GM19463 (cell line): ENCODE results near the gene HDAC1.
"Not testable (repeated sequence)": the region's sequence is repeated elsewhere in the genome, so short reads cannot be mapped to it uniquely, and the experiment has no call there.

Experiments used
- ATAC-seq: cut with Tn5 transposase; IDR thresholded peaks from one replicate; pipeline ENCODE4 v1.9.1; 2021; ENCODE audit warnings: mild to moderate bottlenecking, moderate library complexity; ENCODE audit not compliant: unreplicated experiment

Gene HDAC1

DNA sequence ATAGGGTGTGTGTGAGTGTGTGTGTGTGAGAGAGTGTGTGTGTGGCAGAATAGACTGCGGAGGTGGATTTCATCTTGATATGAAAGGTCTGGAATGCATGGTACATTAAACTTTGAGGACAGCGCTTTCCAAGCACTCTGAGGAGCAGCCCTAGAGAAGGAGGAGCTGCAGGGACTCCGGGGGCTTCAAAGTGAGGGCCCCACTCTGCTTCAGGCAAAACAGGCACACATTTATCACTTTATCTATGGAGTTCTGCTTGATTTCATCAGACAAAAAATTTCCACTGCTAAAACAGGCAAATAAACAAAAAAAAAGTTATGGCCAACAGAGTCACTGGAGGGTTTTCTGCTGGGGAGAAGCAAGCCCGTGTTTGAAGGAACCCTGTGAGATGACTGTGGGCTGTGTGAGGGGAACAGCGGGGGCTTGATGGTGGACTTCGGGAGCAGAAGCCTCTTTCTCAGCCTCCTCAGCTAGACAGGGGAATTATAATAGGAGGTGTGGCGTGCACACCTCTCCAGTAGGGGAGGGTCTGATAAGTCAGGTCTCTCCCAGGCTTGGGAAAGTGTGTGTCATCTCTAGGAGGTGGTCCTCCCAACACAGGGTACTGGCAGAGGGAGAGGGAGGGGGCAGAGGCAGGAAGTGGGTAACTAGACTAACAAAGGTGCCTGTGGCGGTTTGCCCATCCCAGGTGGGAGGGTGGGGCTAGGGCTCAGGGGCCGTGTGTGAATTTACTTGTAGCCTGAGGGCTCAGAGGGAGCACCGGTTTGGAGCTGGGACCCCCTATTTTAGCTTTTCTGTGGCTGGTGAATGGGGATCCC lies 18.3 kb upstream of the HDAC1 start:
- ATAC-seq, result no peak

DNA sequence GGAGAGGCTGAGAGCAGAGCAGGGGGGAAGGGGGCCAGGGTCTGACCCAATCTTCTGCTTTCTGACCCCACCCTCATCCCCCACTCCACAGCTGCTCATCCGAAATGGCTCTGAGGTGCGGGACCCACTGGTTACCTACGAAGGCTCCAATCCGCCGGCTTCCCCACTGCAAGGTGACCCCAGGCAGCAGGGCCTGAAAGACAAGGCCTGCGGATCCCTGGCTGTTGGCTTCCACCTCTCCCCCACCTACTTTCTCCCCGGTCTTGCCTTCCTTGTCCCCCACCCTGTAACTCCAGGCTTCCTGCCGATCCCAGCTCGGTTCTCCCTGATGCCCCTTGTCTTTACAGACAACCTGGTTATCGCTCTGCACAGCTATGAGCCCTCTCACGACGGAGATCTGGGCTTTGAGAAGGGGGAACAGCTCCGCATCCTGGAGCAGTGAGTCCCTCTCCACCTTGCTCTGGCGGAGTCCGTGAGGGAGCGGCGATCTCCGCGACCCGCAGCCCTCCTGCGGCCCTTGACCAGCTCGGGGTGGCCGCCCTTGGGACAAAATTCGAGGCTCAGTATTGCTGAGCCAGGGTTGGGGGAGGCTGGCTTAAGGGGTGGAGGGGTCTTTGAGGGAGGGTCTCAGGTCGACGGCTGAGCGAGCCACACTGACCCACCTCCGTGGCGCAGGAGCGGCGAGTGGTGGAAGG lies 17.1 kb upstream of the HDAC1 start:
- ATAC-seq, result no peak

DNA sequence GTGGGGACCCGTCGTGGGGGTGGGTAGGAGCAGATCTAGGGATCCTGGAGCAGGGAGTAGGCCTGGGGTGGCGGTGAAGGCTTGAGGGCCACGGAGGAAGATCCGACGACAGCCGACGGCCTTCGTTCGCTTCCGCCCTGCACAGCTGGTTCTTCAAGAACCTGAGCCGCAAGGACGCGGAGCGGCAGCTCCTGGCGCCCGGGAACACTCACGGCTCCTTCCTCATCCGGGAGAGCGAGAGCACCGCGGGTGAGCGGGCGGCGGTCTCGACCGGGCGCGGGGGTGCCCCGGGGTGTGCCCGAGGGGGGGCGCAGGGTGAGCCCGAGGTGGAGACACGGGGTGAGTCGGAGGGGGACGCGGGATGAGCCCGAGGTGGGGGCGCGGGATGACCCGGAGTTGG lies 16.5 kb upstream of the HDAC1 start:
- no peak for ATAC-seq

DNA sequence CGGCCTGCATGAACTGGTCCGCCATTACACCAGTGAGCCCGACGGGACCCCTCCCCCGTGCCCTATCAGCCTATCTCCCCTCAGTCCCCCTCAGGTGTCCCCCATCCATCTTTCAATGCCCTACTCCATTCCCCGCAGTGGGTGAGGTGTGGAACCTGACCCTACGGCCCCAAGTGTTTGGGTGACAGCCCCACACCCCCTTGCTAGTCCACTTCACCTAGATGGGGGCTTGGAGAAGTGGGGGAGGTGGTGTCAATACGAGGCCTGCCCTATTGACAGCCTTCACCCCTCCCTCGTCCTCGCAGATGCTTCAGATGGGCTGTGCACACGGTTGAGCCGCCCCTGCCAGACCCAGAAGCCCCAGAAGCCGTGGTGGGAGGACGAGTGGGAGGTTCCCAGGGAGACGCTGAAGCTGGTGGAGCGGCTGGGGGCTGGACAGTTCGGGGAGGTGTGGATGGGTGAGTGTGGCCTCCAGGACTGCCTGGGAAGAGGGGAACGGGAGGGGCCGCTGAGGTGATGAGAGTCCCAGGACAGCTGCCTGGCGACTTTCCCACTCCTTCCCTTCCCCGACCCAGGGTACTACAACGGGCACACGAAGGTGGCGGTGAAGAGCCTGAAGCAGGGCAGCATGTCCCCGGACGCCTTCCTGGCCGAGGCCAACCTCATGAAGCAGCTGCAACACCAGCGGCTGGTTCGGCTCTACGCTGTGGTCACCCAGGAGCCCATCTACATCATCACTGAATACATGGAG lies 15.7 kb upstream of the HDAC1 start:
- ATAC-seq, result no peak

GRCh38 chr1:32284777-32285176 lies 7.1 kb upstream of the HDAC1 start:
- ATAC-seq, result not testable (repeated sequence)

DNA sequence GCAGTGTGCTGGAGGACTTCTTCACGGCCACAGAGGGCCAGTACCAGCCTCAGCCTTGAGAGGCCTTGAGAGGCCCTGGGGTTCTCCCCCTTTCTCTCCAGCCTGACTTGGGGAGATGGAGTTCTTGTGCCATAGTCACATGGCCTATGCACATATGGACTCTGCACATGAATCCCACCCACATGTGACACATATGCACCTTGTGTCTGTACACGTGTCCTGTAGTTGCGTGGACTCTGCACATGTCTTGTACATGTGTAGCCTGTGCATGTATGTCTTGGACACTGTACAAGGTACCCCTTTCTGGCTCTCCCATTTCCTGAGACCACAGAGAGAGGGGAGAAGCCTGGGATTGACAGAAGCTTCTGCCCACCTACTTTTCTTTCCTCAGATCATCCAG lies 6.2 kb upstream of the HDAC1 start:
- ATAC-seq, result no peak

- ATAC-seq, result no peak
These were observed 5.1 kb upstream of the HDAC1 start for GRCh38 chr1:32286763-32287162.

- no peak for ATAC-seq
These were observed 2.6 kb upstream of the HDAC1 start for GRCh38 chr1:32289256-32289655.

GRCh38 chr1:32291145-32291707 lies 657 bp upstream of the HDAC1 start:
- ATAC-seq, result no peak

DNA sequence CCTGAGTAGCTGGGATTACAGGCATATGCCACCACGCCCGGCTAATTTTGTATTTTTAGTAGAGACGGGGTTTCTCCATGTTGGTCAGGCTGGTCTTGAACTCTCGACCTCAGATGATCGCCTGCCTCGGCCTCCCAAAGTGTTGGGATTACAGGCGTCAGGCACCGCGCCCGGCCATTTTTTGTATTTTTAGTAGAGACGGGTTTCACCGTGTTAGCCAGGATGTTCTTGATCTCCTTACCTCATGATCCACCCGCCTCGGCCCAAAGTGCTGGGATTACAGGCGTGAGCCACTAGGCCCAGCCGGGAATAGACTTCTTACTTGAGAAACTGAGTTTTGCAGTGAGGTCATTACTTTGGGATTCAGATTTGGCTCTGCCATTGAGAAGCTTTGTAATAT lies 6.3 kb downstream of the HDAC1 start:
- ATAC-seq, result not testable (repeated sequence)

DNA sequence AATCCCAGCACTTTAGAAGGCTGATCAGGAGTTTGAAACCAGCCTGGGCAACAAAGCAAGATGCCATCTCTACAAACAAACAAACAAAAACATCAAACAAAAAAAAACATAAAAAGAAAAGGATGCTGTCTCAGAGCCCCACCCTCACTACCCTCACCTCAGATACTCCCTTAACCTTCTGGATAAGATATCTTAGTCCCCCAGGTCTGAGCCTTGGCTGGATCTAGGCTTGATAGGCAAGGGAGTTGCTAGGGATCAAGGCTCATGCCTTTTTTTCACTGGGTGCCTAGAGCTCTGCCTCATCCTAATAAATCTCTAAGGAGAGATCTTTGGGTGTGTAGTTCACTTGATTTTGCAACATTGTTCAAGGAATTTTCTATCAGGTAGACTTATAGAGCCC lies 7.4 kb downstream of the HDAC1 start:
- no peak for ATAC-seq

GRCh38 chr1:32303358-32303757 lies 11.5 kb downstream of the HDAC1 start:
- no peak for ATAC-seq

GRCh38 chr1:32303997-32304622 lies 12.2 kb downstream of the HDAC1 start:
- no peak for ATAC-seq

DNA sequence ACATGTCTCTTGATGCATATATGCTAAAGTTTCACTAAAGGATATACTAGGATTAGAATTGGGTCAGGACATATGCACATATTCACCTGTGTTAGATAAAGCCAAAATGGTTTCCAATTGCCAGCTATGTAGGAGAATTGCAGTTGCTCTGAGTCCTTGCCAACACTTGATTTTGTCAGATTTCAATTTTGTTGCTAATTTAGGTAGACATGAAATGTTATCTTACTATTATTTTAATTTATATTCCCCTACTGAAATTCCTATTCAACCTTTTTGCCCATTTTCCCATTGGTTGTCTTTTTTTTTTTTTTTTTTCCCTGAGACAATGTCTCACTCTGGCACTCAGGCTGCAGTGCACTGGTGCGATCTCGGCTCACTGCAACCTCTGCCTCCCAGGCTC lies 13.4 kb downstream of the HDAC1 start:
- no peak for ATAC-seq

- no peak for ATAC-seq
These were observed 15.4 kb downstream of the HDAC1 start for GRCh38 chr1:32307324-32307723.

GRCh38 chr1:32309960-32310359 lies 18.1 kb downstream of the HDAC1 start:
- ATAC-seq, result no peak

DNA sequence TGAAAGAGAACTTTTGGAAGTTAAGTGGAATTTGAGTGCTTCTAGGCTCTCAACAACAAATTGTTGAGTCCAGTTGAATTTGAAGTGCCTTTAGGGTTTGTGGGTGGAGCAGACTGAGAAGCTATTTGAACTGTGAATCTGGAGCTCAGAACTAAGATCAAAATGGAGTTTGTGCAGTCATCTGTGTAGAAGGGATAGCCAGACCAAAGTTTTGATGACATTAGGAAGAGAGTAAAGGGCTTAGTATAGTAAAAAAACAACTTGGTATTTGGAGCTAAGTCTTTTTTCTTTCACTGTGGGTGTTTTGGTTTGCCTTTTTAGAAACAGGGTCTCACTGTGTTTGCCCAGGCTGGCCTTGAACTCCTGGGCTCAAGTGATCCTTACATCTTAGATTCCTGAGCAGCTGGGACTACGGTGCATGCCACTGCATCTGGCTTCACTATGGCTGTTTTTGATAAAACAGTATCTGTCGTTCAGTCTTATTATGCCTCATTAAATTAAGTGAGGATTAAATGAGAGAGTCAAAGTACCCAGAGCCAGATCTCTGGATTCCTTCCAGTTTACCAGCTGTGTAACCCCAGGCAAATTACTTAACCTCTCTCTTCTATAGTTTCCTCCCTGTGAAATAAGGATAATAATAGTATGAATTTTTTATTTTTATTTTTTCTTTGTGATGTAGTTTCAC lies 20.0 kb downstream of the HDAC1 start:
- no peak for ATAC-seq

- ATAC-seq, result no peak
These were observed 25.0 kb downstream of the HDAC1 start for GRCh38 chr1:32316903-32317277.

GRCh38 chr1:32318127-32318869 lies 26.4 kb downstream of the HDAC1 start:
- ATAC-seq, result no peak
